Measurements from ENCODE around the gene BRPF3. TPM values are rescaled to one million over a fixed set of nuclear protein-coding genes. Genes with fewer than 3 reads are reported as not detected.

The BRPF3 gene
- total and polyA plus RNA-seq, 4 donors: 7.5 to 20.0 (median 13.7) TPM

GRCh38 chr6:36269834-36270705, 73.5 kb downstream of the BRPF3 start, which contains the start of gene PNPLA1:
Gene PNPLA1 (plus strand): TSS chr6:36270060. CDS start chr6:36270460, 400 bp downstream.
- no peak for TF ChIP-seq SP1 (IDR thresholded peaks at IDR 0.05)
- no peak for TF ChIP-seq FOXA2 (IDR thresholded peaks at IDR 0.05)
- no peak for TF ChIP-seq YY1 (IDR thresholded peaks at IDR 0.05)
- no peak for TF ChIP-seq GABPA (IDR thresholded peaks at IDR 0.05 in 1 of 2, conservative IDR thresholded peaks at IDR 0.05 in 1 of 2)
- TF ChIP-seq HNF4A (conservative IDR thresholded peaks at IDR 0.05): no peak
- no peak for TF ChIP-seq NR2F2 (IDR thresholded peaks at IDR 0.05)
- no peak for TF ChIP-seq FOXA1 (IDR thresholded peaks at IDR 0.05)
- no peak for TF ChIP-seq MAX (IDR thresholded peaks at IDR 0.05)
- no peak for TF ChIP-seq HNF4G (IDR thresholded peaks at IDR 0.05)
- TF ChIP-seq ATF3 (IDR thresholded peaks at IDR 0.05): no peak
- TF ChIP-seq EGR1 (IDR thresholded peaks at IDR 0.05; ENCODE audit: low read depth in 2 of 2): no peak
- TF ChIP-seq CTCF (IDR thresholded peaks at IDR 0.05; ENCODE audit: low read depth, low read length, missing input control): no peak
- TF ChIP-seq RAD21 (IDR thresholded peaks at IDR 0.05): no peak
- no peak for TF ChIP-seq REST (IDR thresholded peaks at IDR 0.05)
- TF ChIP-seq RXRA (IDR thresholded peaks at IDR 0.05): no peak
- H3K4me3 ChIP-seq (ENCODE audit: low read depth in 1 of 3, low read length in 3 of 3): no peak within 1 kb of the TSS
- H3K4me1 ChIP-seq (ENCODE audit: control insufficient read depth in 4 of 4, insufficient read depth in 4 of 4, low read length in 3 of 4): peaks cover 0 to 2% (median 0%) of the 10 kb centered on the region in 4 donors
- H3K36me3 ChIP-seq (ENCODE audit: control insufficient read depth in 4 of 4, insufficient read depth in 3 of 4, low read depth in 1 of 4, low read length in 3 of 4): no peaks in the 10 kb centered on the region
- no peak within 1 kb of the TSS for H3K9ac ChIP-seq (ENCODE audit: low read depth in 1 of 2, low read length in 2 of 2)
- 78% methylated on average over 32 of the region's 32 CpGs for WGBS
- H3K9me3 ChIP-seq (ENCODE audit: control insufficient read depth in 4 of 4, low read length in 3 of 4): peaks cover 3 to 9% (median 6%) of the 10 kb centered on the region in 4 donors
- no peak for DNase-seq (ENCODE audit: low spot score)
- peaks cover 0 to 6% (median 0%) of the 10 kb centered on the region in 4 donors for H3K27me3 ChIP-seq (ENCODE audit: control insufficient read depth in 4 of 4, insufficient read depth in 4 of 4, low read length in 3 of 4)
- H3K27ac ChIP-seq (ENCODE audit: low read depth in 1 of 2, low read length in 2 of 2): no peak within 1 kb of the TSS

- no peaks in the 10 kb centered on the region for H3K36me3 ChIP-seq (ENCODE audit: control insufficient read depth in 4 of 4, insufficient read depth in 3 of 4, low read depth in 1 of 4, low read length in 3 of 4)
- no peaks in the 10 kb centered on the region for H3K9me3 ChIP-seq (ENCODE audit: control insufficient read depth in 4 of 4, low read length in 3 of 4)
- peaks cover 0 to 2% (median 0%) of the 10 kb centered on the region in 4 donors for H3K4me1 ChIP-seq (ENCODE audit: control insufficient read depth in 4 of 4, insufficient read depth in 4 of 4, low read length in 3 of 4)
- no peak overlapping the region for H3K9ac ChIP-seq (ENCODE audit: low read depth in 1 of 2, low read length in 2 of 2)
- H3K27me3 ChIP-seq (ENCODE audit: control insufficient read depth in 4 of 4, insufficient read depth in 4 of 4, low read length in 3 of 4): peaks cover 0 to 6% (median 2%) of the 10 kb centered on the region in 4 donors
- no peak for DNase-seq (ENCODE audit: low spot score)
- H3K4me3 ChIP-seq (ENCODE audit: low read depth in 1 of 3, low read length in 3 of 3): no peak overlapping the region
- H3K27ac ChIP-seq (ENCODE audit: low read depth in 1 of 2, low read length in 2 of 2): no peak overlapping the region
- WGBS: 75% methylated on average over 8 of the region's 8 CpGs
- TF ChIP-seq EGR1 (IDR thresholded peaks at IDR 0.05; ENCODE audit: low read depth in 2 of 2) (no peak), ZBTB33 (IDR thresholded peaks at IDR 0.05) (no peak), RXRA (IDR thresholded peaks at IDR 0.05) (no peak), HNF4A (conservative IDR thresholded peaks at IDR 0.05) (no peak), REST (IDR thresholded peaks at IDR 0.05) (no peak), FOXA1 (IDR thresholded peaks at IDR 0.05) (no peak), TAF1 (conservative IDR thresholded peaks at IDR 0.05) (no peak), JUND (IDR thresholded peaks at IDR 0.05) (no peak), RAD21 (IDR thresholded peaks at IDR 0.05) (no peak)
Observed at GRCh38 chr6:36272234-36272633, 75.7 kb downstream of the BRPF3 start.
